GM12872 (cell line): Measurements from ENCODE around the gene TMEM131L.

Source experiments
- TF ChIP-seq, protein P1 (sequence below): IDR thresholded peaks from 3 replicates; pipeline ENCODE4 v1.5.1; 2011; ENCODE audit warnings: low read depth, mild to moderate bottlenecking, low read length, moderate library complexity; ENCODE audit not compliant: insufficient read depth

TMEM131L gene

GRCh38 chr4:153676984-153677383, 210.8 kb downstream of the TMEM131L start:
- TF ChIP-seq, protein P1, sequence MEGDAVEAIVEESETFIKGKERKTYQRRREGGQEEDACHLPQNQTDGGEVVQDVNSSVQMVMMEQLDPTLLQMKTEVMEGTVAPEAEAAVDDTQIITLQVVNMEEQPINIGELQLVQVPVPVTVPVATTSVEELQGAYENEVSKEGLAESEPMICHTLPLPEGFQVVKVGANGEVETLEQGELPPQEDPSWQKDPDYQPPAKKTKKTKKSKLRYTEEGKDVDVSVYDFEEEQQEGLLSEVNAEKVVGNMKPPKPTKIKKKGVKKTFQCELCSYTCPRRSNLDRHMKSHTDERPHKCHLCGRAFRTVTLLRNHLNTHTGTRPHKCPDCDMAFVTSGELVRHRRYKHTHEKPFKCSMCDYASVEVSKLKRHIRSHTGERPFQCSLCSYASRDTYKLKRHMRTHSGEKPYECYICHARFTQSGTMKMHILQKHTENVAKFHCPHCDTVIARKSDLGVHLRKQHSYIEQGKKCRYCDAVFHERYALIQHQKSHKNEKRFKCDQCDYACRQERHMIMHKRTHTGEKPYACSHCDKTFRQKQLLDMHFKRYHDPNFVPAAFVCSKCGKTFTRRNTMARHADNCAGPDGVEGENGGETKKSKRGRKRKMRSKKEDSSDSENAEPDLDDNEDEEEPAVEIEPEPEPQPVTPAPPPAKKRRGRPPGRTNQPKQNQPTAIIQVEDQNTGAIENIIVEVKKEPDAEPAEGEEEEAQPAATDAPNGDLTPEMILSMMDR = no peak

- TF ChIP-seq, protein P1 = no peak
Observed at GRCh38 chr4:153679486-153679885, 213.3 kb downstream of the TMEM131L start.

DNA sequence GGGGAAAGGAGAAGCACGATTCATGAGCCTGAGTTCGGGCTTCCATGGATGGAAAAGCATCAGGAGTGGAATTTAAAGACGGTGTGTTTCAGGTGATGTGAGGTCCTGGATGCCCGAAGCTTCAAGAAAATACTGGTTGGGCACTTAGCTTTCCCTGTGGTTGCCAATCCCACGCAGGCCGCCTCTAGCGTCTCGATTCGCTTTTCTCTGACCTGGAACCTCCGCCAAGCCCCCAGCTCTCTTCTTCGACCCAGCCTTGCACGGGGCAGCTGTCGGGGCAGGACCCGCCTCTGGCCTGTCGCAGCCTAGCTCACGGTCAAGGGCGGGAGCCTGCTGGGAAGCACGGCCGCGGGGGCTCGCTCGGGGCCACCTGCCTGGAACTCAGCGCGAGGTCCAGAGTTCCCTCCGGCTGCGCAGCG, 217.6 kb downstream of the TMEM131L start:
- TF ChIP-seq, protein P1 = no peak

- TF ChIP-seq, protein P1 = no peak
Observed at GRCh38 chr4:153684182-153684970, 218.2 kb downstream of the TMEM131L start, which contains the start of gene TLR2. TSS of gene TLR2 (plus strand) at chr4:153684280. CDS start at chr4:153702908, 18,628 bp downstream.

GRCh38 chr4:153684971-153685371, 218.8 kb downstream of the TMEM131L start:
- TF ChIP-seq, protein P1 = no peak
